ENCODE data around the gene MRPL58.

The MRPL58 gene

GRCh38 chr17:75008373-75008772 is 4.1 kb upstream of the MRPL58 start:
- no peaks in the 10 kb centered on the region for H3K27me3 ChIP-seq (ENCODE audit: low read length)
- TF ChIP-seq, protein P1, sequence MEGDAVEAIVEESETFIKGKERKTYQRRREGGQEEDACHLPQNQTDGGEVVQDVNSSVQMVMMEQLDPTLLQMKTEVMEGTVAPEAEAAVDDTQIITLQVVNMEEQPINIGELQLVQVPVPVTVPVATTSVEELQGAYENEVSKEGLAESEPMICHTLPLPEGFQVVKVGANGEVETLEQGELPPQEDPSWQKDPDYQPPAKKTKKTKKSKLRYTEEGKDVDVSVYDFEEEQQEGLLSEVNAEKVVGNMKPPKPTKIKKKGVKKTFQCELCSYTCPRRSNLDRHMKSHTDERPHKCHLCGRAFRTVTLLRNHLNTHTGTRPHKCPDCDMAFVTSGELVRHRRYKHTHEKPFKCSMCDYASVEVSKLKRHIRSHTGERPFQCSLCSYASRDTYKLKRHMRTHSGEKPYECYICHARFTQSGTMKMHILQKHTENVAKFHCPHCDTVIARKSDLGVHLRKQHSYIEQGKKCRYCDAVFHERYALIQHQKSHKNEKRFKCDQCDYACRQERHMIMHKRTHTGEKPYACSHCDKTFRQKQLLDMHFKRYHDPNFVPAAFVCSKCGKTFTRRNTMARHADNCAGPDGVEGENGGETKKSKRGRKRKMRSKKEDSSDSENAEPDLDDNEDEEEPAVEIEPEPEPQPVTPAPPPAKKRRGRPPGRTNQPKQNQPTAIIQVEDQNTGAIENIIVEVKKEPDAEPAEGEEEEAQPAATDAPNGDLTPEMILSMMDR (IDR thresholded peaks at IDR 0.05; ENCODE audit: insufficient read depth, low read length, poor library complexity, severe bottlenecking): no peak
- no peak for TF ChIP-seq EZH2phosphoT487 (conservative IDR thresholded peaks at IDR 0.05; ENCODE audit: low read length)

DNA sequence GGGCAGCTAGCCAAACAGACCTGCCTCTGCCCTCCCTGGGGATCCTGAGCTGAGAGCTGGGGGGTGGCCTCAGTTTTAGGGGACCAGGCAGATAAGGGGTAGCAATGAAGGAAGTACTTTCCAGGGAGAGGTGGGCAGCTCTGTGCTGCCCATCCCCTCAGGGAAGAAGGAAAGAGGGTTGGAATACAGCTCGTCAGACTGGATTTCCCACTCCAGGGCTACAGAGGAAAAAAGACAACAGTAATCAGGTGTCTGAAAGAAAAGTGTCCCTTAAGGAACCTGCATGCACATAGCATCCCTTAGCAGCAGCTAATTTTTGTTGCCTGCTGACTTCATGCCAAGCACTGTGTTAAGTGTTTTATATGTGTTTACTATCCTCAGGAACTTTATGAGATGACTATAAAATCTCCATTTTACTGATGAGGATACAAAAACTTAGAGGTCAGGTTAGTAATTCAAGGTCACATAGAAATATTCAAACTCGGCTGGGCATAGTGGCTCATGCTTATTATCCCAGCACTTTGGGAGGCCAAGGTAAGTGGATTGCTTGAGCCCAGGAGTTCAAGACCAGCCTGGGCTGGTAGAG is 3.2 kb upstream of the MRPL58 start:
- H3K9me3 ChIP-seq (ENCODE audit: insufficient read depth, low read length): no peaks in the 10 kb centered on the region
- no peak for TF ChIP-seq EZH2phosphoT487 (conservative IDR thresholded peaks at IDR 0.05; ENCODE audit: low read length)
- TF ChIP-seq, protein P1 (IDR thresholded peaks at IDR 0.05; ENCODE audit: insufficient read depth, low read length, poor library complexity, severe bottlenecking): no peak
- no peak overlapping the region for H3K4me3 ChIP-seq (ENCODE audit: insufficient read depth, low read length, poor library complexity, severe bottlenecking)
- H4K20me1 ChIP-seq (ENCODE audit: low read depth, low read length): no peaks in the 10 kb centered on the region
- H3F3A ChIP-seq (ENCODE audit: insufficient read depth): peaks cover 11% of the 10 kb centered on the region
- peaks cover 11% of the 10 kb centered on the region for H3K79me2 ChIP-seq (ENCODE audit: insufficient read depth, low read length)
- H3K9ac ChIP-seq (ENCODE audit: low read length): no peak overlapping the region
- no peaks in the 10 kb centered on the region for H3K27me3 ChIP-seq (ENCODE audit: low read length)
- no peaks in the 10 kb centered on the region for H3K36me3 ChIP-seq (ENCODE audit: low read length)
- no peaks in the 10 kb centered on the region for H3K9me2 ChIP-seq (replicated peaks; ENCODE audit: insufficient read depth, low read length)
- no peak overlapping the region for H3K4me2 ChIP-seq (ENCODE audit: low read depth, low read length, poor library complexity, severe bottlenecking)
- H2AFZ ChIP-seq (ENCODE audit: low read depth, low read length, severe bottlenecking): no peak overlapping the region
- H3K27ac ChIP-seq (ENCODE audit: low read depth, low read length): no peak overlapping the region

More at GRCh38 chr17:75008373-75008772, 4.1 kb upstream of the MRPL58 start:
- peaks cover 11% of the 10 kb centered on the region for H3F3A ChIP-seq (ENCODE audit: insufficient read depth)
- H4K20me1 ChIP-seq (ENCODE audit: low read depth, low read length): no peaks in the 10 kb centered on the region
- H3K9ac ChIP-seq (ENCODE audit: low read length): no peak overlapping the region
- H3K36me3 ChIP-seq (ENCODE audit: low read length): no peaks in the 10 kb centered on the region
- H3K79me2 ChIP-seq (ENCODE audit: insufficient read depth, low read length): peaks cover 4% of the 10 kb centered on the region
- H3K4me3 ChIP-seq (ENCODE audit: insufficient read depth, low read length, poor library complexity, severe bottlenecking): no peak overlapping the region
- no peak overlapping the region for H3K27ac ChIP-seq (ENCODE audit: low read depth, low read length)
- H3K9me2 ChIP-seq (replicated peaks; ENCODE audit: insufficient read depth, low read length): no peaks in the 10 kb centered on the region
- no peaks in the 10 kb centered on the region for H3K9me3 ChIP-seq (ENCODE audit: insufficient read depth, low read length)
- H3K4me2 ChIP-seq (ENCODE audit: low read depth, low read length, poor library complexity, severe bottlenecking): no peak overlapping the region
- H2AFZ ChIP-seq (ENCODE audit: low read depth, low read length, severe bottlenecking): no peak overlapping the region

DNA sequence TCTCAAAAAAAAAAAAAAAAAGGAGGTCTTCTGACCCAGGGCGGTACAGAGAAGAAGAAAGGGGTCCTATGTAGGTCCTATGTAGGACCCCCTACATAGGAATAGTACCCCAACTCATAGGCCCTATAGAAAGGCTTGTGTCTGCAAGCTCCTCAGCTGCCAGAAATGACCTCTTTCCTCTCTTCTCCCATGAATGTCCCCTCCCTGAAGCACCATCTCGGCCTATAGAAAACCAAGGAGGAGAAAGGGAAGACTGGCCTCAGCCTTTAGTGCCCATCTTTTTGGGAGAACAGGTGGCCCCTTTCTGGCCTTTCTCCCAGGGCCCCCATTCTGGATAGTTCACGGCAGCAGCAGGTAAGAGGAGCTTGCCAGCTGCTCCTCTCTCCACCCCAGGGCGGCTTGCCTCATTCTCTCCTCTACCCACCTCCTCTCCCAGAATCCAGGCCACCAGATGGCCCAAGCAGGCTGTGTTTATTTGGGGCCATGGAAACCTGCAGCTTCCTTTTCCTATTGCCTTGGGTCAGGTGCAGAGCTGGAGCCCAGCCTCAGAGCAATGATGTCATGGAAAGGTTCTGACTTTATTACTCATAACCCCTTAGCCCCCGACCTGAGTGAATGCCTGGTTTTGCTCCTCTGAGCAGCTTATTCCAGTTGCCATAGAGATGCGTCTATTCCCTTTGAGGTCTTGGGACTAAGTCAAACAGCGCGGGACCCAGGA is 1.6 kb upstream of the MRPL58 start:
- no peak overlapping the region for H3K27ac ChIP-seq (ENCODE audit: low read depth, low read length)
- no peaks in the 10 kb centered on the region for H3K27me3 ChIP-seq (ENCODE audit: low read length)
- H3K9ac ChIP-seq (ENCODE audit: low read length): no peak overlapping the region
- H3K79me2 ChIP-seq (ENCODE audit: insufficient read depth, low read length): peaks cover 11% of the 10 kb centered on the region
- no peaks in the 10 kb centered on the region for H3K9me3 ChIP-seq (ENCODE audit: insufficient read depth, low read length)
- H3K4me3 ChIP-seq (ENCODE audit: insufficient read depth, low read length, poor library complexity, severe bottlenecking): no peak overlapping the region
- H2AFZ ChIP-seq (ENCODE audit: low read depth, low read length, severe bottlenecking): peak overlapping the region; percentile 93
- no peaks in the 10 kb centered on the region for H3K36me3 ChIP-seq (ENCODE audit: low read length)
- no peak for TF ChIP-seq EZH2phosphoT487 (conservative IDR thresholded peaks at IDR 0.05; ENCODE audit: low read length)
- TF ChIP-seq, protein P1 (IDR thresholded peaks at IDR 0.05; ENCODE audit: insufficient read depth, low read length, poor library complexity, severe bottlenecking): no peak
- H3F3A ChIP-seq (ENCODE audit: insufficient read depth): peaks cover 11% of the 10 kb centered on the region
- no peak overlapping the region for H3K4me2 ChIP-seq (ENCODE audit: low read depth, low read length, poor library complexity, severe bottlenecking)
- no peaks in the 10 kb centered on the region for H4K20me1 ChIP-seq (ENCODE audit: low read depth, low read length)
- no peaks in the 10 kb centered on the region for H3K9me2 ChIP-seq (replicated peaks; ENCODE audit: insufficient read depth, low read length)

Measured in SU-DHL-6 (cell line).